IMR-90 (cell line): ENCODE results near the gene CADM1. TPM values are rescaled to one million over a fixed set of nuclear protein-coding genes. Genes with fewer than 3 reads are reported as not detected.

Source experiments
- ATAC-seq: fragments of 200-7000 bp; cut with Tn5 transposase; 2 replicates; pipeline ENCODE4 v1.9.1; 2020; ENCODE audit warnings: low read depth, mild to moderate bottlenecking, moderate library complexity
- BruUV-seq: library from RNA; stranded (reverse); fragments of 400-500 nt; replicated peaks from 2 replicates; lab custom pipeline; 2021; lab: Mats Ljungman, UMichigan
- CTCF ChIA-PET: fragments of 300-600 bp; formaldehyde crosslinking; extraction: SDS; loops from one replicate; lab custom pipeline; 2021; ENCODE audit warnings: antibody characterized with exemption; lab: Yijun Ruan, JAX
- POLR2A ChIA-PET: fragments of 300-600 bp; sonication (Branson Sonifier 250); formaldehyde crosslinking; loops from one replicate; lab custom pipeline; 2022; ENCODE audit warnings: antibody characterized with exemption; ENCODE audit not compliant: unreplicated experiment; lab: Charles Lee
- DNase-seq: peaks from one replicate; pipeline ENCODE4 v3.0.0; 2013
- H2AFZ ChIP-seq: replicated peaks from 2 replicates; pipeline ENCODE3; 2013; ENCODE audit warnings: low read length, mild to moderate bottlenecking; ENCODE audit not compliant: poor library complexity
- H2AK5ac ChIP-seq: 2 replicates; pipeline ENCODE4 v1.6.1; 2013; ENCODE audit warnings: low read depth, low read length, inconsistent platforms
- H2AK9ac ChIP-seq: replicated peaks from 2 replicates; pipeline ENCODE3; 2013; ENCODE audit warnings: mild to moderate bottlenecking, low read depth, low read length, moderate library complexity; ENCODE audit not compliant: poor library complexity
- H2BK120ac ChIP-seq: 2 replicates; pipeline ENCODE4 v1.6.1; 2013; ENCODE audit warnings: low read depth, low read length, inconsistent platforms
- H2BK15ac ChIP-seq: 3 replicates; pipeline ENCODE4 v1.6.1; 2013; ENCODE audit warnings: low read depth, low read length, inconsistent platforms
- H2BK20ac ChIP-seq: 2 replicates; pipeline ENCODE4 v1.6.1; 2013; ENCODE audit warnings: low read depth, mild to moderate bottlenecking, inconsistent platforms, low read length, moderate library complexity
- H2BK5ac ChIP-seq: 2 replicates; pipeline ENCODE4 v1.6.1; 2013; ENCODE audit warnings: mild to moderate bottlenecking, low read depth, low read length, inconsistent platforms; ENCODE audit not compliant: poor library complexity, severe bottlenecking
- H3K14ac ChIP-seq: replicated peaks from 2 replicates; pipeline ENCODE4 v1.6.1; 2013; ENCODE audit warnings: low read depth, low read length, inconsistent platforms
- H3K18ac ChIP-seq: 2 replicates; pipeline ENCODE4 v1.6.1; 2013; ENCODE audit warnings: low read depth, low read length, control low read depth
- H3K23ac ChIP-seq: 2 replicates; pipeline ENCODE4 v1.6.1; 2013; ENCODE audit warnings: low read depth, low read length, inconsistent platforms
- H3K27ac ChIP-seq: 2 replicates; pipeline ENCODE4 v1.5.1; 2013; ENCODE audit warnings: mild to moderate bottlenecking, control low read depth, low read length; ENCODE audit not compliant: insufficient read depth
- H3K27me3 ChIP-seq: 2 replicates; pipeline ENCODE4 v1.6.1; 2013; ENCODE audit warnings: low read length; ENCODE audit not compliant: control insufficient read depth, insufficient read depth
- H3K36me3 ChIP-seq: 2 replicates; pipeline ENCODE4 v1.6.1; 2013; ENCODE audit warnings: low read length, mixed read lengths; ENCODE audit not compliant: control insufficient read depth, insufficient read depth
- H3K4ac ChIP-seq: 2 replicates; pipeline ENCODE4 v1.6.1; 2013; ENCODE audit warnings: low read depth, low read length, inconsistent platforms
- H3K4me1 ChIP-seq: 2 replicates; pipeline ENCODE4 v1.6.1; 2013; ENCODE audit warnings: low read length, mixed read lengths; ENCODE audit not compliant: control insufficient read depth, insufficient read depth
- H3K4me2 ChIP-seq: 2 replicates; pipeline ENCODE4 v1.6.1; 2013; ENCODE audit warnings: low read depth, mild to moderate bottlenecking, control low read depth, low read length, moderate library complexity
- H3K4me3 ChIP-seq: 2 replicates; pipeline ENCODE4 v1.5.1; 2013; ENCODE audit warnings: low read depth, mild to moderate bottlenecking, control low read depth, low read length, moderate library complexity; ENCODE audit not compliant: insufficient read depth
- H3K56ac ChIP-seq: 2 replicates; pipeline ENCODE4 v1.6.1; 2013; ENCODE audit warnings: low read length, inconsistent platforms; ENCODE audit not compliant: insufficient read depth; ENCODE audit errors: extremely low read depth
- H3K79me1 ChIP-seq, 2 experiments: 2 replicates each; pipeline ENCODE4 v1.6.1; 2013; ENCODE audit warnings: low read length in 2 of 2, inconsistent platforms in 1 of 2, low read depth in 1 of 2
- H3K9ac ChIP-seq: 2 replicates; pipeline ENCODE4 v1.6.1; 2013; ENCODE audit warnings: low read depth, low read length, control low read depth
- H3K9me1 ChIP-seq: 2 replicates; pipeline ENCODE4 v1.6.1; 2013; ENCODE audit warnings: low read length, inconsistent platforms; ENCODE audit not compliant: insufficient read depth
- H3K9me3 ChIP-seq: 2 replicates; pipeline ENCODE4 v1.6.1; 2013; ENCODE audit warnings: low read length; ENCODE audit not compliant: control insufficient read depth, insufficient read depth
- H4K20me1 ChIP-seq: 2 replicates; pipeline ENCODE4 v1.6.1; 2013; ENCODE audit warnings: low read length, inconsistent platforms; ENCODE audit not compliant: insufficient read depth
- H4K5ac ChIP-seq: 2 replicates; pipeline ENCODE4 v1.6.1; 2013; ENCODE audit warnings: mild to moderate bottlenecking, low read depth, low read length, control low read depth
- H4K8ac ChIP-seq, 2 experiments: 2 replicates each; pipeline ENCODE4 v1.6.1; 2013; ENCODE audit warnings: low read depth in 2 of 2, low read length in 2 of 2, control low read depth in 1 of 2, inconsistent platforms in 1 of 2
- H4K91ac ChIP-seq: 2 replicates; pipeline ENCODE4 v1.6.1; 2013; ENCODE audit warnings: low read depth, low read length, inconsistent platforms; ENCODE audit not compliant: insufficient read depth
- BHLHE40 ChIP-seq: fragments of 150-350 bp; IDR thresholded peaks from 2 replicates; pipeline ENCODE4 v1.6.1; 2016; ENCODE audit warnings: mild to moderate bottlenecking, low read depth, low read length
- CEBPB ChIP-seq: IDR thresholded peaks from 2 replicates; pipeline ENCODE4 v1.6.1; 2012; ENCODE audit warnings: low read depth, low read length, improper control_type of control experiment
- CHD1 ChIP-seq: IDR thresholded peaks from 2 replicates; pipeline ENCODE4 v1.6.1; 2012; ENCODE audit warnings: low read depth, low read length, improper control_type of control experiment
- MAFK ChIP-seq: IDR thresholded peaks from 2 replicates; pipeline ENCODE4 v1.6.1; 2012; ENCODE audit warnings: low read depth, low read length, improper control_type of control experiment
- MXI1 ChIP-seq: IDR thresholded peaks from 2 replicates; pipeline ENCODE4 v1.6.1; 2012; ENCODE audit warnings: low read depth, mild to moderate bottlenecking, low read length, moderate library complexity, borderline replicate concordance
- NFE2L2 ChIP-seq: fragments of 150-350 bp; IDR thresholded peaks from 2 replicates; pipeline ENCODE4 v1.6.1; 2016; ENCODE audit warnings: low read depth, mild to moderate bottlenecking, low read length
- RAD21 ChIP-seq: IDR thresholded peaks from 2 replicates; pipeline ENCODE4 v1.6.1; 2012; ENCODE audit warnings: low read length, improper control_type of control experiment
- RCOR1 ChIP-seq: IDR thresholded peaks from 2 replicates; pipeline ENCODE4 v1.6.1; 2012; ENCODE audit warnings: mild to moderate bottlenecking, low read length, improper control_type of control experiment; ENCODE audit not compliant: insufficient replicate concordance
- SMC3 ChIP-seq: fragments of 150-350 bp; IDR thresholded peaks from 2 replicates; pipeline ENCODE4 v1.6.1; 2016; ENCODE audit warnings: low read depth, mild to moderate bottlenecking, antibody characterized with exemption, low read length, moderate library complexity
- WGBS, 2 experiments: methylation state at CpG; one replicate each; pipeline versions ENCODE4 v1.1.5 to v1.1.7; 2013; ENCODE audit warnings: missing lambda C conversion rate in 2 of 2; ENCODE audit not compliant: insufficient read length in 1 of 2; ENCODE audit errors: extremely low coverage in 2 of 2; 5-methylcytosine and 5-hydroxymethylcytosine counted together
- dilution Hi-C: fragments of 300-500 bp; cut with HindIII; formaldehyde crosslinking; loops from one replicate; pipeline ENCODE4 v1.14.3; 2018; ENCODE audit warnings: low sequenced_read_pairs; ENCODE audit not compliant: unreplicated experiment
- in situ Hi-C: fragments of 300-500 bp; cut with MboI; formaldehyde crosslinking; loops from 3 replicates; pipeline ENCODE4 v1.14.3; 2019; ENCODE audit warnings: low sequenced_read_pairs, inconsistent platforms, mixed read lengths
- intact Hi-C: fragments of 100-400 bp; cut with micrococcal nuclease; formaldehyde crosslinking; loops from 2 replicates; pipeline ENCODE4 v1.10.0; 2022
- polyA plus RNA-seq, 3 experiments: library from polyadenylated mRNA; depleted of rRNA; stranded (reverse); fragments of >200 nt; gene quantifications; 2 replicates each; pipeline ENCODE4 v1.2.3, GENCODE V29; 2012; ENCODE audit warnings: low replicate concordance in 1 of 3
- total RNA-seq: library from RNA; depleted of rRNA; stranded (reverse); fragments of >200 nt; gene quantifications from 2 replicates; pipeline ENCODE4 v1.2.3, GENCODE V29; 2012
- TF ChIP-seq, protein P1 (sequence below): conservative IDR thresholded peaks from 2 replicates; pipeline ENCODE4 v1.5.1; 2012; ENCODE audit warnings: mild to moderate bottlenecking, low read depth, low read length, improper control_type of control experiment

Gene CADM1
- total and polyA plus RNA-seq, 2 of the 4 experiments (the other 2 are of a cell fraction) = 28.8 to 77.1 TPM

DNA sequence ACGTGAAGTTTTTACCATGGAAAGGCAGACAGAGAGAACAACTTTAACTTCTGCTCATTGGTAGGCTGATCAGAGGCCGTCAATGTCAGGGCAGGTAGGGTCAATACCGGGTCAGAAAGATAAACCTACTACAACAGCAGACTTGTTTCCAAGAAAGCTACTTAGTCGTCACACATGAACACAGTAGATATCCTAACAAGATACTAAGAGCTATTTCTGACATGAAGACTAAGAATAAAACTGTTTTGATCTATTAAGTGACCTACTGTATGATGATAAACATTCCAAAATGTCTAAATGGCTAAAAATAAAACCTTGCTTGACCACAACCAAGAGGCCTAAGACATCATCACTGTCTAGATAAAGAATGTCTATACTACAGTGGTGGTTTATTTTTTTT, 231.3 kb downstream of the CADM1 start:
- Histone ChIP-seq H3K9me1 (no peaks in the 10 kb centered on the region), H4K91ac (no peak overlapping the region), H3K27me3 (no peaks in the 10 kb centered on the region), H2AFZ (no peak overlapping the region), H2AK5ac (no peak overlapping the region), H2BK15ac (no peak overlapping the region), H2BK20ac (no peak overlapping the region), H3K4me1 (no peaks in the 10 kb centered on the region; the same call in 1 of the 2 replicates), H2BK5ac (no peak overlapping the region), H3K4me2 (no peak overlapping the region), H4K20me1 (no peaks in the 10 kb centered on the region), H4K8ac (no peak overlapping the region), H3K9me3 (no peaks in the 10 kb centered on the region), H3K56ac (no peak overlapping the region), H3K27ac (no peak overlapping the region), H3K4me3 (no peak overlapping the region), H2BK120ac (no peak overlapping the region), H4K5ac (no peak overlapping the region), H3K14ac (peak overlapping the region; percentile 81; the same call in 1 of the 2 replicates), H3K23ac (no peak overlapping the region), H3K79me1 (peaks cover 0 to 3% of the 10 kb centered on the region in 2 experiments; a peak in 1 of 4 replicates), H2AK9ac (no peak overlapping the region), H3K9ac (no peak overlapping the region), H3K18ac (no peak overlapping the region), H3K36me3 (no peaks in the 10 kb centered on the region), H3K4ac (no peak overlapping the region)
- in situ Hi-C loops (no loop called here), intact Hi-C loops (no loop called here), dilution Hi-C loops (no loop called here)
- no TSS peak for BruUV-seq
- CTCF ChIA-PET = no interaction called here
- no CpG with 5 or more reads among the region's 4 CpGs for WGBS, 2 experiments
- TF ChIP-seq MAFK (no peak), SMC3 (no peak), CEBPB (no peak), BHLHE40 (no peak), MXI1 (no peak), NFE2L2 (no peak), CHD1 (no peak), RAD21 (no peak), RCOR1 (no peak)
- TF ChIP-seq, protein P1, sequence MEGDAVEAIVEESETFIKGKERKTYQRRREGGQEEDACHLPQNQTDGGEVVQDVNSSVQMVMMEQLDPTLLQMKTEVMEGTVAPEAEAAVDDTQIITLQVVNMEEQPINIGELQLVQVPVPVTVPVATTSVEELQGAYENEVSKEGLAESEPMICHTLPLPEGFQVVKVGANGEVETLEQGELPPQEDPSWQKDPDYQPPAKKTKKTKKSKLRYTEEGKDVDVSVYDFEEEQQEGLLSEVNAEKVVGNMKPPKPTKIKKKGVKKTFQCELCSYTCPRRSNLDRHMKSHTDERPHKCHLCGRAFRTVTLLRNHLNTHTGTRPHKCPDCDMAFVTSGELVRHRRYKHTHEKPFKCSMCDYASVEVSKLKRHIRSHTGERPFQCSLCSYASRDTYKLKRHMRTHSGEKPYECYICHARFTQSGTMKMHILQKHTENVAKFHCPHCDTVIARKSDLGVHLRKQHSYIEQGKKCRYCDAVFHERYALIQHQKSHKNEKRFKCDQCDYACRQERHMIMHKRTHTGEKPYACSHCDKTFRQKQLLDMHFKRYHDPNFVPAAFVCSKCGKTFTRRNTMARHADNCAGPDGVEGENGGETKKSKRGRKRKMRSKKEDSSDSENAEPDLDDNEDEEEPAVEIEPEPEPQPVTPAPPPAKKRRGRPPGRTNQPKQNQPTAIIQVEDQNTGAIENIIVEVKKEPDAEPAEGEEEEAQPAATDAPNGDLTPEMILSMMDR = no peak
- no peak for ATAC-seq
- POLR2A ChIA-PET = no interaction called here
- DNase-seq = peak; percentile 19
